Suprapubic skin (tissue), 4 donors: ENCODE measurements around the gene CRYBG1. TPM values are rescaled to one million over a fixed set of nuclear protein-coding genes. Genes with fewer than 3 reads are reported as not detected.

Experiments used
- DNase-seq, 2 donors: peaks; one replicate each; pipeline ENCODE4 v3.0.0-alpha.2; 2019; ENCODE audit warnings: low spot score in 2 of 2
- H3K27ac ChIP-seq: fragments of 200-600 bp; sonication (generic); one replicate; pipeline ENCODE4 v1.5.1; 2019
- H3K27me3 ChIP-seq: fragments of 200-600 bp; sonication (generic); one replicate; pipeline ENCODE4 v1.5.1; 2019
- H3K36me3 ChIP-seq: fragments of 200-600 bp; sonication (generic); one replicate; pipeline ENCODE4 v1.5.1; 2019
- H3K4me1 ChIP-seq: fragments of 200-600 bp; sonication (generic); one replicate; pipeline ENCODE4 v1.5.1; 2019
- H3K4me3 ChIP-seq: fragments of 200-600 bp; sonication (generic); one replicate; pipeline ENCODE4 v1.5.1; 2019; ENCODE audit warnings: mild to moderate bottlenecking
- H3K9me3 ChIP-seq: fragments of 200-600 bp; sonication (generic); one replicate; pipeline ENCODE4 v1.5.1; 2019
- CTCF ChIP-seq, 2 donors: fragments of 200-600 bp in 1 of 2; fragments of 450-650 bp in 1 of 2; sonication (generic) in 1 of 2; IDR thresholded peaks; one replicate each; pipeline ENCODE4 v1.5.1; 2016 to 2019; ENCODE audit warnings: antibody characterized with exemption in 2 of 2, mild to moderate bottlenecking in 1 of 2, moderate library complexity in 1 of 2
- EP300 ChIP-seq: sonication (generic); formaldehyde crosslinking; IDR thresholded peaks from one replicate; pipeline ENCODE4 v1.6.1; 2017; ENCODE audit warnings: antibody characterized with exemption
- POLR2A ChIP-seq, 2 donors: fragments of 450-650 bp; IDR thresholded peaks; one replicate each; pipeline ENCODE4 v1.6.1; 2017; ENCODE audit warnings: antibody characterized with exemption in 2 of 2, mild to moderate bottlenecking in 2 of 2, moderate library complexity in 2 of 2
- POLR2AphosphoS5 ChIP-seq, 3 donors: sonication (generic); formaldehyde crosslinking; IDR thresholded peaks; one replicate each; pipeline ENCODE4 v1.6.1; 2017; ENCODE audit warnings: antibody characterized with exemption in 3 of 3
- WGBS: methylation state at CpG from one replicate; pipeline ENCODE4 v1.1.5; 2018; 5-methylcytosine and 5-hydroxymethylcytosine counted together
- total RNA-seq, 4 donors: library from RNA; depleted of rRNA; stranded (reverse); fragments of >200 nt; gene quantifications; one replicate each; pipeline ENCODE4 v1.1.0, GENCODE V29; 2016

Gene CRYBG1
- total RNA-seq, 4 donors from 2014 or later: 91.8 to 124 (median 99.7) TPM

- TF ChIP-seq POLR2AphosphoS5 (IDR thresholded peaks at IDR 0.05): no peak
- no peak for TF ChIP-seq POLR2A (IDR thresholded peaks at IDR 0.05)
- TF ChIP-seq CTCF (IDR thresholded peaks at IDR 0.05): no peak
- TF ChIP-seq EP300: no peak
- Histone ChIP-seq H3K9me3 (no peaks in the 10 kb centered on the region), H3K4me3 (no peak overlapping the region), H3K27me3 (no peaks in the 10 kb centered on the region), H3K4me1 (peaks cover 73% of the 10 kb centered on the region), H3K27ac (peak overlapping the region; percentile 75), H3K36me3 (no peaks in the 10 kb centered on the region)
- DNase-seq: no peak
- 61% methylated on average over 13 of the region's 14 CpGs for WGBS
Measured at GRCh38 chr6:106519460-106520394, 159.2 kb downstream of the CRYBG1 start.

DNA sequence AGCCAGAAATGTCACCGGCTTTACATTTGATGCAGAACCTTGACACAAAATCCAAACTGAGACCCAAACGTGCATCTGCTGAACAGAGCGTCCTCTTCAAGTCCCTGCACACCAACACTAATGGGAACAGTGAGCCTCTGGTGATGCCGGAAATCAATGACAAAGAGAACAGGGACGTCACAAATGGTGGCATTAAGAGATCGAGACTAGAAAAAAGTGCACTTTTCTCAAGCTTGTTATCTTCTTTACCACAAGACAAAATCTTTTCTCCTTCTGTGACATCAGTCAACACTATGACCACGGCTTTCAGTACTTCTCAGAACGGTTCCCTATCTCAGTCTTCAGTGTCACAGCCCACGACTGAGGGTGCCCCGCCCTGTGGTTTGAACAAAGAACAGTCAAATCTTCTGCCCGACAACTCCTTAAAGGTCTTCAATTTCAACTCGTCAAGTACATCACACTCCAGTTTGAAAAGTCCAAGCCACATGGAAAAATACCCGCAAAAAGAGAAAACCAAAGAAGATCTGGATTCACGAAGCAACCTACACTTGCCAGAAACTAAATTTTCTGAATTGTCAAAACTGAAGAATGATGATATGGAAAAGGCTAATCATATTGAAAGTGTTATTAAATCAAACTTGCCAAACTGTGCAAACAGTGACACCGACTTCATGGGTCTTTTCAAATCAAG, 160.3 kb downstream of the CRYBG1 start:
- no peak for DNase-seq
- H3K27ac ChIP-seq: peak overlapping the region; percentile 75
- no peaks in the 10 kb centered on the region for H3K27me3 ChIP-seq
- H3K9me3 ChIP-seq: no peaks in the 10 kb centered on the region
- 74% methylated on average over 15 of the region's 15 CpGs for WGBS
- H3K4me1 ChIP-seq: peaks cover 67% of the 10 kb centered on the region
- no peak for TF ChIP-seq POLR2AphosphoS5 (IDR thresholded peaks at IDR 0.05)
- TF ChIP-seq EP300: no peak
- TF ChIP-seq CTCF (IDR thresholded peaks at IDR 0.05): no peak
- TF ChIP-seq POLR2A (IDR thresholded peaks at IDR 0.05): no peak
- no peak overlapping the region for H3K4me3 ChIP-seq
- no peaks in the 10 kb centered on the region for H3K36me3 ChIP-seq

DNA sequence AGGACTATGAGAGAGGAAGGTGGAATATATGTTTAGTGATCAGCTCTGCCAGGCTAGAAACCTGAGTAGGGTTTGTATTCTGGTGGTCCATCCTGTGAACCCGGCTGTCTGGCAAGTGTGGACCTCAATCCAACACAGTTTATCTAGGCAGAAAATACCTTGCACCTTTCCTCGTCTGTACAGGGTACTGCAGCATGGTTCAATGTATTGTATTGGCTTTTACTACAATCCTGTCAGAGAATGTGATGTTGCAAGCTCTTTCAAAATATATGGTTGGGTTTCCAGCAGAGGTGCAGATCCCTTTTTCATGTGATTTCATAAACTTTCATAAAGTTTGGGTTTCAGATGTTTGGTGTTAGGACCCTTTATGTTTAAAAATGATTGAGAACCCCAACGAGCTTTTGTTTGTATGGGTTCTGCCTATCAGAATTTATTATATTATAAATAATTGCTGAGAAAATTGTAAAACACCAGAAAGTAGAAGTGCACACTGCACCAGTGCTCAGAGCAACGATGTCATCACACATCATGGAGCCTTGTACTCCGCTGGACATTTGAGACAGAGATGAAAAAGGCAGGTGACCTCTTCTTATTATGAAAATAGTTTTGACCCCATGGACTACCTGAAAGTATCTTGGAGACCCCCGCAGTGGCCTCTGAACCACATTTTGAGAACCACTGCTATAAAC, 162.2 kb downstream of the CRYBG1 start:
- H3K4me3 ChIP-seq: peak overlapping the region; percentile 3
- no peak overlapping the region for H3K27ac ChIP-seq
- 83% methylated on average over 6 of the region's 6 CpGs for WGBS
- no peaks in the 10 kb centered on the region for H3K9me3 ChIP-seq
- peaks cover 60% of the 10 kb centered on the region for H3K4me1 ChIP-seq
- H3K36me3 ChIP-seq: no peaks in the 10 kb centered on the region
- TF ChIP-seq POLR2A (IDR thresholded peaks at IDR 0.05): no peak
- TF ChIP-seq EP300: no peak
- TF ChIP-seq CTCF (IDR thresholded peaks at IDR 0.05): no peak
- TF ChIP-seq POLR2AphosphoS5 (IDR thresholded peaks at IDR 0.05): no peak
- DNase-seq: no peak
- no peaks in the 10 kb centered on the region for H3K27me3 ChIP-seq

GRCh38 chr6:106525107-106525881, 164.8 kb downstream of the CRYBG1 start:
- Histone ChIP-seq H3K27ac (peak overlapping the region; percentile 35), H3K4me1 (peaks cover 42% of the 10 kb centered on the region), H3K9me3 (no peaks in the 10 kb centered on the region), H3K27me3 (no peaks in the 10 kb centered on the region), H3K36me3 (peaks cover 8% of the 10 kb centered on the region), H3K4me3 (peak overlapping the region; percentile 27)
- no peak for DNase-seq
- 26% methylated on average over 7 of the region's 7 CpGs for WGBS
- TF ChIP-seq POLR2AphosphoS5 (IDR thresholded peaks at IDR 0.05) (no peak), POLR2A (IDR thresholded peaks at IDR 0.05) (no peak), CTCF (IDR thresholded peaks at IDR 0.05) (no peak), EP300 (no peak)
